ENCODE data around the gene GZMH. TPM values are rescaled to one million over a fixed set of nuclear protein-coding genes. Genes with fewer than 3 reads are reported as not detected.
A peak's percentile ranks its signal among the peaks of the same experiment; 100 is the strongest.
"Not testable (repeated sequence)": the region's sequence is repeated elsewhere in the genome, so short reads cannot be mapped to it uniquely, and the experiment has no call there.

GZMH gene
- total RNA-seq, 1 donor from 2014 or later: not detected

- Mint-ChIP-seq H3K36me3 (ENCODE audit: low read depth) (no peaks in the 10 kb centered on the region), H3K27ac (ENCODE audit: unreplicated experiment) (no peak overlapping the region), H3K4me1 (no peaks in the 10 kb centered on the region), H3K27me3 (ENCODE audit: low read depth) (peaks cover 13% of the 10 kb centered on the region), H3K9me3 (peaks cover 5% of the 10 kb centered on the region), H3K4me3 (no peak overlapping the region)
- no peak for TF ChIP-seq CTCF (conservative IDR thresholded peaks at IDR 0.05)
- DNase-seq (ENCODE audit: low read depth, low spot score): no peak
These were observed 2.4 kb downstream of the GZMH start for GRCh38 chr14:24607081-24607480.

- Mint-ChIP-seq H3K4me1 (no peaks in the 10 kb centered on the region), H3K27ac (ENCODE audit: unreplicated experiment) (no peak overlapping the region), H3K36me3 (ENCODE audit: low read depth) (no peaks in the 10 kb centered on the region), H3K4me3 (no peak overlapping the region), H3K9me3 (peaks cover 7% of the 10 kb centered on the region), H3K27me3 (ENCODE audit: low read depth) (peaks cover 17% of the 10 kb centered on the region)
- DNase-seq (ENCODE audit: low read depth, low spot score): no peak
- no peak for TF ChIP-seq CTCF (conservative IDR thresholded peaks at IDR 0.05)
These were observed 3.2 kb downstream of the GZMH start for GRCh38 chr14:24606297-24606696.

DNA sequence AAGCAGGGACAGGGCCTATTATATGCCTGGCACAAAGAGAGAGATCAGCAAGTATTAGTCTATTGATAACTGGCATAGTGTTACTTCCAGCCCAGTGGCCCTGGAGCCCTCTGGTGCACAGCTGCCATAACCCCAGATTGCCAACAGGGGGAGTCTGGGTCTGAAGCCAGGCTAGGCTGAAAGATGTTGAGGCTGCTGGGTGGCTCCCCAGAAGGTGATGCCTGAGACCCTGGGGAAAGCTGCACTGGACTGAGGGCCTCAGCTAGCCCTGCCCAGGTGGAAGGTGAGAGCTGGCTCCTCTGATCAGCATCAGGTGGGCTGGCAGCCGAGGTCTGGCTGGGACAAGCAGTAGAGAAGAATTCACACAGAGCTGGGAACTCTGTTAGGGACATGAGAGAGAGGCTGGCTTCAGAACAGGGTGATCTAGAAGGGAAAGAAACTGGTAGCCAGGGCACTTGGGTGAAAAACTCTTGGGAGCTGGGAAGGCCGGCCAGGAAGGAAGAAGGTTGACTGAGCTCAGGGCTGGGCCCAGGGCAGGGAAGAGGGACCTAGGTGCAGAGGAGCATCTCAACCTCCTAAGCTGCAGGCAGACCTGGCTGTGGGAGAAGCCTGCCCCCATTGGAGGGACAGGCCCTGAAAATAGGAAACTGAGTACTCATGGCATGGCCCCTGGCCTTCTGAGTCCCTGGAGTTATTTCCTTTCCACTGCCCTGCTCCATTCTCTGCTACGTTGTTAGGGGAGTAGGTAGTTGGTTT lies 3.9 kb downstream of the GZMH start:
- peaks cover 17% of the 10 kb centered on the region for H3K27me3 Mint-ChIP-seq (ENCODE audit: low read depth)
- peaks cover 7% of the 10 kb centered on the region for H3K9me3 Mint-ChIP-seq
- no peaks in the 10 kb centered on the region for H3K36me3 Mint-ChIP-seq (ENCODE audit: low read depth)
- no peak overlapping the region for H3K27ac Mint-ChIP-seq (ENCODE audit: unreplicated experiment)
- no peaks in the 10 kb centered on the region for H3K4me1 Mint-ChIP-seq
- H3K4me3 Mint-ChIP-seq: no peak overlapping the region
- DNase-seq (ENCODE audit: low read depth, low spot score): peak; percentile 9
- TF ChIP-seq CTCF (conservative IDR thresholded peaks at IDR 0.05): peak; percentile 56

- H3K4me3 Mint-ChIP-seq: no peak overlapping the region
- DNase-seq (ENCODE audit: low read depth, low spot score): no peak
- H3K36me3 Mint-ChIP-seq (ENCODE audit: low read depth): no peaks in the 10 kb centered on the region
- TF ChIP-seq CTCF (conservative IDR thresholded peaks at IDR 0.05): no peak
- H3K9me3 Mint-ChIP-seq: peaks cover 29% of the 10 kb centered on the region
- no peak overlapping the region for H3K27ac Mint-ChIP-seq (ENCODE audit: unreplicated experiment)
- H3K4me1 Mint-ChIP-seq: no peaks in the 10 kb centered on the region
- peaks cover 9% of the 10 kb centered on the region for H3K27me3 Mint-ChIP-seq (ENCODE audit: low read depth)
These were observed 12.1 kb downstream of the GZMH start for GRCh38 chr14:24597403-24597802.

GRCh38 chr14:24595073-24595808 lies 14.2 kb downstream of the GZMH start:
- no peak overlapping the region for H3K27ac Mint-ChIP-seq (ENCODE audit: unreplicated experiment)
- no peak overlapping the region for H3K4me3 Mint-ChIP-seq
- no peaks in the 10 kb centered on the region for H3K36me3 Mint-ChIP-seq (ENCODE audit: low read depth)
- H3K9me3 Mint-ChIP-seq: peaks cover 26% of the 10 kb centered on the region
- no peak for DNase-seq (ENCODE audit: low read depth, low spot score)
- no peaks in the 10 kb centered on the region for H3K4me1 Mint-ChIP-seq
- TF ChIP-seq CTCF (conservative IDR thresholded peaks at IDR 0.05): no peak
- peaks cover 5% of the 10 kb centered on the region for H3K27me3 Mint-ChIP-seq (ENCODE audit: low read depth)

- H3K9me3 Mint-ChIP-seq: peaks cover 14% of the 10 kb centered on the region
- not testable (repeated sequence) for H3K36me3 Mint-ChIP-seq (ENCODE audit: low read depth); H3K27me3 Mint-ChIP-seq (ENCODE audit: low read depth); H3K4me1 Mint-ChIP-seq; DNase-seq (ENCODE audit: low read depth, low spot score); H3K27ac Mint-ChIP-seq (ENCODE audit: unreplicated experiment); H3K4me3 Mint-ChIP-seq
These were observed 18.5 kb downstream of the GZMH start for GRCh38 chr14:24591004-24591403.

- H3K27me3 Mint-ChIP-seq (ENCODE audit: low read depth); H3K4me1 Mint-ChIP-seq; H3K4me3 Mint-ChIP-seq; H3K36me3 Mint-ChIP-seq (ENCODE audit: low read depth); DNase-seq (ENCODE audit: low read depth, low spot score); H3K27ac Mint-ChIP-seq (ENCODE audit: unreplicated experiment): not testable (repeated sequence)
- H3K9me3 Mint-ChIP-seq: peaks cover 13% of the 10 kb centered on the region
These were observed 25.1 kb downstream of the GZMH start for GRCh38 chr14:24584402-24584801.
